Measurements from ENCODE around the gene KRTAP5-7. TPM values are rescaled to one million over a fixed set of nuclear protein-coding genes. Genes with fewer than 3 reads are reported as not detected.
"Not testable (repeated sequence)": the region's sequence is repeated elsewhere in the genome, so short reads cannot be mapped to it uniquely, and the experiment has no call there.

Gene KRTAP5-7
- total RNA-seq, 1 experiment from 2014 or later, result not detected

GRCh38 chr11:71532036-71532610, 5.1 kb downstream of the KRTAP5-7 start:
- POLR2A ChIA-PET, result no interaction called here

GRCh38 chr11:71534711-71535608, 7.9 kb downstream of the KRTAP5-7 start:
- POLR2A ChIA-PET; H3K9me2 ChIP-seq (ENCODE audit: insufficient read depth); H3K4me1 ChIP-seq (ENCODE audit: control insufficient read depth in 1 of 2, insufficient read depth in 2 of 2, low read length in 2 of 2); H3K9ac ChIP-seq (ENCODE audit: low read length); H3K27me3 ChIP-seq (ENCODE audit: insufficient read depth, low read length); H4K20me1 ChIP-seq (ENCODE audit: insufficient read depth); H3K27ac ChIP-seq (ENCODE audit: low read depth, low read length); H3K9me3 ChIP-seq (ENCODE audit: control insufficient read depth in 1 of 2, insufficient read depth in 1 of 2, low read depth in 1 of 2, low read length in 2 of 2); BruUV-seq (replicated peaks); intact Hi-C loops (cut with micrococcal nuclease); H3K79me2 ChIP-seq (ENCODE audit: insufficient read depth, low read length); H3K36me3 ChIP-seq (ENCODE audit: control insufficient read depth in 1 of 2, insufficient read depth in 2 of 2, low read length in 2 of 2); H3K4me3 ChIP-seq (replicated peaks in 1 of 2; ENCODE audit: low read depth in 1 of 2, low read length in 2 of 2); ATAC-seq; H3K4me2 ChIP-seq (ENCODE audit: low read length); H2AFZ ChIP-seq (ENCODE audit: low read depth, low read length, poor library complexity, severe bottlenecking); CTCF ChIA-PET; DNase-seq (ENCODE audit: low read depth, low spot score); RAD21 ChIA-PET (ENCODE audit: low non-redundant PET in 1 of 2, low total read pairs in 2 of 2, uncharacterized antibody in 2 of 2, unreplicated experiment in 2 of 2): not testable (repeated sequence)

More at GRCh38 chr11:71532036-71532610, 5.1 kb downstream of the KRTAP5-7 start:
- RAD21 ChIA-PET (ENCODE audit: low non-redundant PET in 1 of 2, low total read pairs in 2 of 2, uncharacterized antibody in 2 of 2, unreplicated experiment in 2 of 2), result no interaction called here
- DNase-seq (ENCODE audit: low read depth, low spot score) (no peak), ATAC-seq (no peak)
- no peak overlapping the region for H3K4me3 ChIP-seq (replicated peaks in 1 of 2; ENCODE audit: low read depth in 1 of 2, low read length in 2 of 2)
- no peaks in the 10 kb centered on the region for H3K36me3 ChIP-seq (ENCODE audit: control insufficient read depth in 1 of 2, insufficient read depth in 2 of 2, low read length in 2 of 2)
- H3K27ac ChIP-seq (ENCODE audit: low read depth, low read length), result no peak overlapping the region
- intact Hi-C loops (cut with micrococcal nuclease), result no loop called here
- no peaks in the 10 kb centered on the region for H3K9me3 ChIP-seq (ENCODE audit: control insufficient read depth in 1 of 2, insufficient read depth in 1 of 2, low read depth in 1 of 2, low read length in 2 of 2)
- H3K27me3 ChIP-seq (ENCODE audit: insufficient read depth, low read length), result no peaks in the 10 kb centered on the region
- CTCF ChIA-PET, result no interaction called here
- H4K20me1 ChIP-seq (ENCODE audit: insufficient read depth), result no peaks in the 10 kb centered on the region
- H3K4me2 ChIP-seq (ENCODE audit: low read length), result no peak overlapping the region
- no peaks in the 10 kb centered on the region for H3K4me1 ChIP-seq (ENCODE audit: control insufficient read depth in 1 of 2, insufficient read depth in 2 of 2, low read length in 2 of 2)
- H3K9me2 ChIP-seq (ENCODE audit: insufficient read depth), result no peaks in the 10 kb centered on the region
- no peak overlapping the region for H3K9ac ChIP-seq (ENCODE audit: low read length)
- no peak overlapping the region for H2AFZ ChIP-seq (ENCODE audit: low read depth, low read length, poor library complexity, severe bottlenecking)
- no peak for TF ChIP-seq SP1 (IDR thresholded peaks at IDR 0.05; ENCODE audit: low read depth)
- BruUV-seq (replicated peaks), result no TSS peak
- H3K79me2 ChIP-seq (ENCODE audit: insufficient read depth, low read length), result no peaks in the 10 kb centered on the region
